ENCODE data around the gene CRYGN.

CRYGN gene

DNA sequence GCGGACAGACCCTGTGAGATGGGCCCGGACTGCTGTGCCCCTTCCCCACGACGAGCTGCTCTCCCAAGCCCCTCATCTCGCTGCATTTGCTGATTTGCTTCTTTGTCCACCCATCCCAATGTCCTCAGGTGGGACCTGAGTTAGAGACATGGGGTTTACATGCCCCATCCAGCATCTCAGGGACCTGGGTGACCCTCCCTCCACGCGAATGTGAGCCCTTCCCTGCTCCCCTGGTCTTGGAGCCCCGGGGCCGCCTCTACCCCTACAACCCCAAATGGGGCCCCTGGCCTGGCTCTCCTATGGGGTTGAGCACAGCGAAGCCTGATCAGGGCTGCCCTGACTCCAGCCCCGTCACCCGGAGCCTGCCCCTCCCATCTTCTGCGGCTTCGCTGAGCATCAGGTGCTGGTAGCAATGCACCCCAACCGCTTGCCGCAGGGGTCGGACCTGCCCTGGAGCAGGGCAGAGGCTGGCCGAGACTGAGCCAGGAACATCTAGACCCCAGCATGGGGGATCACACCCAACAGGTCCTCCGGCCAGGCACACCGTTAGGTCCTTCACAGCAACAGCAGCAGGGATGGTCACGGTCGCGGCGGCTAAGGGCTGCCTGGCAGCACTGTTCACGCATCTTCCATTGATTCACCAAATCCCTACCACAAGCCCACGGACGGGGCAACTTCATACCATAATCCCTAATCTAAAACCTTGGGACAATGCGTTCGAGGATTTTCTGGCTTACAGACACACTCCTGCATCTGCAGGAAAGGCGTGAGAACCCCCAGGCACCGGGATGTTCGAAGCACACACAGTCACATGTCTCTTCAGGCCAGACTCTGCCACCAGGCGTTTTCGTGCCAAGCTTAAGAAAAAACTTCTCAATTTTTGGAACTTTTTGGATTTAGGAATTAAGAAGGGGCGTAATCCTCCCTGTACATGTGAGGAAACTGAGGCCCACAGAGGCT, 45.6 kb downstream of the CRYGN start:
- Histone ChIP-seq H3K9ac (ENCODE audit: low read length in 5 of 5) (no peak overlapping the region), H3K36me3 (ENCODE audit: control insufficient read depth in 5 of 5, insufficient read depth in 5 of 5, low read length in 5 of 5) (peaks cover 0 to 5% (median 2%) of the 10 kb centered on the region in 5 donors), H3K27ac (ENCODE audit: low read depth, low read length) (no peak overlapping the region), H3K27me3 (ENCODE audit: control insufficient read depth in 5 of 5, insufficient read depth in 4 of 5, low read length in 5 of 5) (peaks cover 0 to 14% (median 0%) of the 10 kb centered on the region in 5 donors), H3K4me3 (ENCODE audit: low read depth in 1 of 5, low read length in 5 of 5) (no peak overlapping the region), H3K4me1 (ENCODE audit: control insufficient read depth in 5 of 5, insufficient read depth in 5 of 5, low read length in 5 of 5) (peaks cover 0 to 2% (median 0%) of the 10 kb centered on the region in 5 donors), H3K9me3 (ENCODE audit: control insufficient read depth in 5 of 5, low read length in 5 of 5) (peaks cover 0 to 3% (median 0%) of the 10 kb centered on the region in 5 donors)

- Histone ChIP-seq H3K9me3 (ENCODE audit: control insufficient read depth in 5 of 5, low read length in 5 of 5) (peaks cover 0 to 3% (median 0%) of the 10 kb centered on the region in 5 donors), H3K27ac (ENCODE audit: low read depth, low read length) (no peak overlapping the region), H3K27me3 (ENCODE audit: control insufficient read depth in 5 of 5, insufficient read depth in 4 of 5, low read length in 5 of 5) (peaks cover 0 to 14% (median 0%) of the 10 kb centered on the region in 5 donors), H3K4me1 (ENCODE audit: control insufficient read depth in 5 of 5, insufficient read depth in 5 of 5, low read length in 5 of 5) (peaks cover 0 to 2% (median 0%) of the 10 kb centered on the region in 5 donors), H3K9ac (ENCODE audit: low read length in 5 of 5) (no peak overlapping the region), H3K36me3 (ENCODE audit: control insufficient read depth in 5 of 5, insufficient read depth in 5 of 5, low read length in 5 of 5) (peaks cover 0 to 5% (median 0%) of the 10 kb centered on the region in 5 donors), H3K4me3 (ENCODE audit: low read depth in 1 of 5, low read length in 5 of 5) (no peak overlapping the region)
Measured at GRCh38 chr7:151393031-151393977, 46.6 kb downstream of the CRYGN start.

- Histone ChIP-seq H3K4me1 (ENCODE audit: control insufficient read depth in 5 of 5, insufficient read depth in 5 of 5, low read length in 5 of 5) (peaks cover 0 to 2% (median 0%) of the 10 kb centered on the region in 5 donors), H3K36me3 (ENCODE audit: control insufficient read depth in 5 of 5, insufficient read depth in 5 of 5, low read length in 5 of 5) (peaks cover 0 to 2% (median 0%) of the 10 kb centered on the region in 5 donors), H3K9me3 (ENCODE audit: control insufficient read depth in 5 of 5, low read length in 5 of 5) (no peaks in the 10 kb centered on the region), H3K9ac (ENCODE audit: low read length in 5 of 5) (no peak overlapping the region), H3K27me3 (ENCODE audit: control insufficient read depth in 5 of 5, insufficient read depth in 4 of 5, low read length in 5 of 5) (peaks cover 0 to 14% (median 0%) of the 10 kb centered on the region in 5 donors), H3K27ac (ENCODE audit: low read depth, low read length) (no peak overlapping the region), H3K4me3 (ENCODE audit: low read depth in 1 of 5, low read length in 5 of 5) (no peak overlapping the region)
Measured at GRCh38 chr7:151392426-151392825, 47.5 kb downstream of the CRYGN start.

- no peak overlapping the region for H3K4me3 ChIP-seq (ENCODE audit: low read depth in 1 of 5, low read length in 5 of 5)
- H3K9ac ChIP-seq (ENCODE audit: low read length in 5 of 5): no peak overlapping the region
- no peak overlapping the region for H3K27ac ChIP-seq (ENCODE audit: low read depth, low read length)
- peaks cover 0 to 2% (median 0%) of the 10 kb centered on the region in 5 donors for H3K36me3 ChIP-seq (ENCODE audit: control insufficient read depth in 5 of 5, insufficient read depth in 5 of 5, low read length in 5 of 5)
- H3K4me1 ChIP-seq (ENCODE audit: control insufficient read depth in 5 of 5, insufficient read depth in 5 of 5, low read length in 5 of 5): peaks cover 0 to 4% (median 2%) of the 10 kb centered on the region in 5 donors
- H3K27me3 ChIP-seq (ENCODE audit: control insufficient read depth in 5 of 5, insufficient read depth in 4 of 5, low read length in 5 of 5): peaks cover 0 to 14% (median 0%) of the 10 kb centered on the region in 5 donors
- H3K9me3 ChIP-seq (ENCODE audit: control insufficient read depth in 5 of 5, low read length in 5 of 5): no peaks in the 10 kb centered on the region
Measured at GRCh38 chr7:151392002-151392401, 47.9 kb downstream of the CRYGN start.

DNA sequence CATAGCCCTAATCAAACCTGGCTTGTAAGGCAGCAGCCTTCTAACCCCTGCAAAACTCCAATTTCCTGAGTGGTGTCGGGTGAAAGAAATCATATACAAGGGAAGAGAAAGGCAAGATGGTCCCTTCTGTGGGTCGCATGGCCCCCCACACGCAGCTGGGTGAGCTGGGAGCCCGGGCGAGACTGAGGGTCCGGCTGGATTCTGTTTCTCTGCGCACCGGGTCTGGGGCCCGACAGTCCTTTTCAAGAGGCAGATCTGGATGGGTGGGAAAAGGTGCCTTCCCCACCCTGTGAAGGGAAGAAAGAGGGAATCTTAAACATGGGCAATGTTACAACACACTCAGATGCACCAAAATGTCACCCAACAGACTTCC, 48.6 kb downstream of the CRYGN start:
- Histone ChIP-seq H3K36me3 (ENCODE audit: control insufficient read depth in 5 of 5, insufficient read depth in 5 of 5, low read length in 5 of 5) (peaks cover 0 to 2% (median 0%) of the 10 kb centered on the region in 5 donors), H3K9me3 (ENCODE audit: control insufficient read depth in 5 of 5, low read length in 5 of 5) (no peaks in the 10 kb centered on the region), H3K9ac (ENCODE audit: low read length in 5 of 5) (no peak overlapping the region), H3K27ac (ENCODE audit: low read depth, low read length) (no peak overlapping the region), H3K27me3 (ENCODE audit: control insufficient read depth in 5 of 5, insufficient read depth in 4 of 5, low read length in 5 of 5) (peaks cover 0 to 14% (median 0%) of the 10 kb centered on the region in 5 donors), H3K4me1 (ENCODE audit: control insufficient read depth in 5 of 5, insufficient read depth in 5 of 5, low read length in 5 of 5) (peaks cover 0 to 10% (median 8%) of the 10 kb centered on the region in 5 donors), H3K4me3 (ENCODE audit: low read depth in 1 of 5, low read length in 5 of 5) (no peak overlapping the region)

- Histone ChIP-seq H3K4me3 (ENCODE audit: low read depth in 1 of 5, low read length in 5 of 5) (no peak overlapping the region), H3K27ac (ENCODE audit: low read depth, low read length) (no peak overlapping the region), H3K9me3 (ENCODE audit: control insufficient read depth in 5 of 5, low read length in 5 of 5) (no peaks in the 10 kb centered on the region), H3K9ac (ENCODE audit: low read length in 5 of 5) (no peak overlapping the region), H3K27me3 (ENCODE audit: control insufficient read depth in 5 of 5, insufficient read depth in 4 of 5, low read length in 5 of 5) (peaks cover 0 to 14% (median 0%) of the 10 kb centered on the region in 5 donors), H3K36me3 (ENCODE audit: control insufficient read depth in 5 of 5, insufficient read depth in 5 of 5, low read length in 5 of 5) (peaks cover 0 to 2% (median 0%) of the 10 kb centered on the region in 5 donors), H3K4me1 (ENCODE audit: control insufficient read depth in 5 of 5, insufficient read depth in 5 of 5, low read length in 5 of 5) (peaks cover 0 to 14% (median 10%) of the 10 kb centered on the region in 5 donors)
Measured at GRCh38 chr7:151390598-151391357, 49.2 kb downstream of the CRYGN start.

DNA sequence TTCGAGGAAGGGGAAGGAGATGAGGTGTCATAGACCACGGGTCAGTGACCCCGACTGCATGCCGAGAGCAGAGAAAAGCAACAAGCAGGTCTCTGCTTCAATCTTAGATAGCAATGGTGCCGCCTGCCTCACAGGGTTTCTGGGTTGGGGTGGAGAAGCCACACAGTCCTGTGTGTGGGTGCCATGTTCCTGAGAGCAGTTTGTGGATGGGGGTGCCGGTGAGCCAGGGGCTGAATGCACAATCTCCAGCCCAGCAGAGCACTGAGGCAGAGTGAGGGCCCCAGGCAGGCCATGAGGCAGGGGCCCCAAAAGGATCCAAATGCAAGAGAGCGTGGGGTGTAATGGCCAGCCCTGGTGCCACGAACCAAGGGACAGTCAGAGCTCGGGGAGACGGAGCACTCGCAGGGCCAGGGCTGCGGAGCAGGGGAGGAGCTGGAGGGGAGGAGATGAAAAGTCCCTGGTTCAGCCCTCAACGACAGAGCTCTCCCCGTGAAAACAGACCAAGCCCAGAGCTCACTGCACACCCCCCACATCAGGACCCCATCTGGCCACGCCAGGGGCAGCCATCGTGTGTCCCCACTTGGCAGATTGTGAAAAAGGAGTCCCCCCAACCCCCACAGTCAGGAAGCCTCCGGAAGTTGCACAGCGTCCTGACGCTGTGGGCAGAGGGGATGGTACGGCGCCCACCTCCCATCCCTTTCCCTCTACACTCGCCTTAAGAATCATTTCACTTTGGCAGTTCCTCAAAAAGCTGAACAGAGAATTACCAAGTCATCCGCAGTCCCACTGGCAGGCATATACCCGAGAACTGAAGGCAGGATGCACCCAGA, 50.0 kb downstream of the CRYGN start:
- H3K36me3 ChIP-seq (ENCODE audit: control insufficient read depth in 5 of 5, insufficient read depth in 5 of 5, low read length in 5 of 5): peaks cover 0 to 2% (median 0%) of the 10 kb centered on the region in 5 donors
- no peak overlapping the region for H3K27ac ChIP-seq (ENCODE audit: low read depth, low read length)
- H3K4me3 ChIP-seq (ENCODE audit: low read depth in 1 of 5, low read length in 5 of 5): no peak overlapping the region
- no peak overlapping the region for H3K9ac ChIP-seq (ENCODE audit: low read length in 5 of 5)
- H3K4me1 ChIP-seq (ENCODE audit: control insufficient read depth in 5 of 5, insufficient read depth in 5 of 5, low read length in 5 of 5): peaks cover 0 to 14% (median 10%) of the 10 kb centered on the region in 5 donors
- H3K9me3 ChIP-seq (ENCODE audit: control insufficient read depth in 5 of 5, low read length in 5 of 5): no peaks in the 10 kb centered on the region
- H3K27me3 ChIP-seq (ENCODE audit: control insufficient read depth in 5 of 5, insufficient read depth in 4 of 5, low read length in 5 of 5): peaks cover 0 to 14% (median 0%) of the 10 kb centered on the region in 5 donors

DNA sequence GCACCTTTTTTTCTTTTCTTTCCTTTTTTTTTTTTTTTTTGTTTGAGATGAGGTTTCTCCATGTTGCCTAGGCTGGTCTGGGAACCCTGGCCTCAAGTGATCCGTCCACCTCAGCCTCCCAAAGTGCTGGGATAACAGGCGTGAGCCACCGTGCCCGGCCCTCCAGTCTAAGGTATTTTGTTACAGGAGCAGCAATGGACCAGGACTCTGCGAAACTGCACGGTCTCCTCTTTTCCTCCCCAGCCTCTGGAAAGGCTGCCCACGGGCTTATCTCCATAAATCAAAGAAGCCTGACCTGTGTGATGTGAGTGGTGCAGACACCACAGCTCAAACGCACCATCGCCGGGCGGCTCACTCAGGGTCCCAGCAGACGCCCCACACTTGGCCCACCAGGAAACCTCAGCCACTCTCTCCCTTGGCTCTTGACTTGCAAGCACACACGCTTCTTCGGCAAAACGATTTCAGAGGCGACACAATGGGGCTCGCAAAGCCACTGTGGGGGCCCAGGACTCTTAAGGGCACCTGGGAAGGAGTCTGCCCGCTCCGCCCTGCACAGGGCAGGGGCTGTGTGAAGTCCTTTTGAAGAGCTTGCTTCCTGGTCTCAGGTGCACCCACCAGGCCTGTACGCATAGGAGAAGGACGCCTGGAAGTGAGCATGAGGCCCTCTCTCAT, 50.7 kb downstream of the CRYGN start:
- Histone ChIP-seq H3K4me1 (ENCODE audit: control insufficient read depth in 5 of 5, insufficient read depth in 5 of 5, low read length in 5 of 5) (peaks cover 0 to 14% (median 10%) of the 10 kb centered on the region in 5 donors), H3K27me3 (ENCODE audit: control insufficient read depth in 5 of 5, insufficient read depth in 4 of 5, low read length in 5 of 5) (peaks cover 0 to 19% (median 0%) of the 10 kb centered on the region in 5 donors), H3K4me3 (ENCODE audit: low read depth in 1 of 5, low read length in 5 of 5) (no peak overlapping the region), H3K9me3 (ENCODE audit: control insufficient read depth in 5 of 5, low read length in 5 of 5) (peaks cover 0 to 6% (median 0%) of the 10 kb centered on the region in 5 donors), H3K36me3 (ENCODE audit: control insufficient read depth in 5 of 5, insufficient read depth in 5 of 5, low read length in 5 of 5) (peaks cover 0 to 2% (median 0%) of the 10 kb centered on the region in 5 donors), H3K27ac (ENCODE audit: low read depth, low read length) (no peak overlapping the region), H3K9ac (ENCODE audit: low read length in 5 of 5) (no peak overlapping the region)
